Mucosa of descending colon (tissue), 3 donors: ENCODE data around the gene IRF2BP2. TPM values are rescaled to one million over a fixed set of nuclear protein-coding genes. Genes with fewer than 3 reads are reported as not detected.

Experiments used
- ATAC-seq: fragments of 200-7000 bp; cut with Tn5 transposase; one replicate; pipeline ENCODE4 v1.9.1; 2020; ENCODE audit warnings: mild to moderate bottlenecking, moderate library complexity
- DNase-seq, 3 donors: peaks; one replicate each; pipeline ENCODE4 v3.0.0-alpha.2; 2020
- H3K36me3 ChIP-seq: fragments of 200-600 bp; one replicate; pipeline ENCODE4 v1.8.0; 2021; ENCODE audit warnings: low read depth, mild to moderate bottlenecking
- H3K4me1 ChIP-seq: fragments of 200-600 bp; one replicate; pipeline ENCODE4 v1.8.0; 2021; ENCODE audit warnings: low read depth, mild to moderate bottlenecking
- H3K4me3 ChIP-seq: fragments of 200-600 bp; one replicate; pipeline ENCODE4 v1.8.0; 2021; ENCODE audit warnings: mild to moderate bottlenecking
- H3K9me3 ChIP-seq: fragments of 200-600 bp; one replicate; pipeline ENCODE4 v1.8.0; 2021; ENCODE audit warnings: mild to moderate bottlenecking
- intact Hi-C, 2 donors: fragments of 100-400 bp; cut with DNase I in 1 of 2; cut with micrococcal nuclease in 1 of 2; formaldehyde crosslinking; loops; one replicate each; pipeline versions ENCODE4 v1.11.0 to v1.11.1; 2022; cut with DNase I, micrococcal nuclease
- total RNA-seq, 3 donors: library from RNA; stranded (reverse); fragmentation: NEBNext Ultra II Directional in 2 of 3; extraction: Animal tissue kit (Norgen Biotek cat#: 25700) in 2 of 3; gene quantifications; one replicate each; pipeline versions ENCODE4 v1.2.1 to v1.2.4, GENCODE V29; 2021 to 2023
- TF ChIP-seq, protein P1 (sequence below): fragments of 200-600 bp; IDR thresholded peaks from one replicate; pipeline ENCODE4 v1.8.0; 2022; ENCODE audit warnings: antibody characterized with exemption, mild to moderate bottlenecking
- donor health status: DM: no; HTN: no; CAD: no; lungs with moderate emphysema.
- donor health status: DM: no; HTN: no; CAD: no.
- donor health status: DM: no; HTN: yes; CAD: no.

IRF2BP2 gene
- total RNA-seq, 3 donors from 2014 or later: 134 to 180 (median 156) TPM

DNA sequence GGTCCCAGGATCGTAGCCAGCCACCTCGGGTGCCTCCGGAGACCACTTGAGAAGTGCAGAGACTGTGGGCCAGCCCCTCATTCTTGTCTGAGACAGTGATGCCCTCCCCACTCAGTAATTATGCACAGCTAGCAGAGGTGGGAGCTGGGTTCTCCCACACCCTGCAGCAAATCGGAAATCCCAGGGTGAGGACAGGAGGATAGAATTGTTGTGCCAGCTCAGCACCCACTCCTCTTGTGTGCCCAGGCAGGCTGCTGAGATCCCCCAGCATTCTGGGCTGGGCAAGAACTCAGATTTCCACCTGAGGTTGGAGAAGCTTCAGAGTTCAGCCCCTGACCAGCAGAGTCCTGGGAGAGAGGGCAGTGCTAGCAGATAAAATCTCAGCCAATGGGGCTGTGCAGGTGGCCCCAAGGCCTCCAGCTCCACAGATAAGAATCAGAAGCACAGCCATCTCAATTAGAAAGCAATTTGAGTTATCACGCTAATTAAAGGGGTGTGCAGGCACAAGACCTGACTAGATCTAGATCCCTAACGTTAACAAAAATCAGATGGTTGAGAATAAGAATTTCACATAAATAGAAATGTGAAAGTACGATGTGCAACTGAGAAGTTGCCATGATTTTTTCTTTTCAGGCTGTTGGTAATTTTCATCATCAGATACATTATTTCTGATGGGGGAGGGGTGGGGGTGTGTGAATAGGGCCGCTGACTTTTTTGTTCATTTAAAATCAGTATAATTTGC, 45.5 kb upstream of the IRF2BP2 start:
- no peaks in the 10 kb centered on the region for H3K9me3 ChIP-seq
- intact Hi-C loops: no loop called here
- peaks cover 5% of the 10 kb centered on the region for H3K4me1 ChIP-seq
- H3K36me3 ChIP-seq: no peaks in the 10 kb centered on the region
- DNase-seq (no peak), ATAC-seq (no peak)
- H3K4me3 ChIP-seq: no peak overlapping the region
- TF ChIP-seq, protein P1, sequence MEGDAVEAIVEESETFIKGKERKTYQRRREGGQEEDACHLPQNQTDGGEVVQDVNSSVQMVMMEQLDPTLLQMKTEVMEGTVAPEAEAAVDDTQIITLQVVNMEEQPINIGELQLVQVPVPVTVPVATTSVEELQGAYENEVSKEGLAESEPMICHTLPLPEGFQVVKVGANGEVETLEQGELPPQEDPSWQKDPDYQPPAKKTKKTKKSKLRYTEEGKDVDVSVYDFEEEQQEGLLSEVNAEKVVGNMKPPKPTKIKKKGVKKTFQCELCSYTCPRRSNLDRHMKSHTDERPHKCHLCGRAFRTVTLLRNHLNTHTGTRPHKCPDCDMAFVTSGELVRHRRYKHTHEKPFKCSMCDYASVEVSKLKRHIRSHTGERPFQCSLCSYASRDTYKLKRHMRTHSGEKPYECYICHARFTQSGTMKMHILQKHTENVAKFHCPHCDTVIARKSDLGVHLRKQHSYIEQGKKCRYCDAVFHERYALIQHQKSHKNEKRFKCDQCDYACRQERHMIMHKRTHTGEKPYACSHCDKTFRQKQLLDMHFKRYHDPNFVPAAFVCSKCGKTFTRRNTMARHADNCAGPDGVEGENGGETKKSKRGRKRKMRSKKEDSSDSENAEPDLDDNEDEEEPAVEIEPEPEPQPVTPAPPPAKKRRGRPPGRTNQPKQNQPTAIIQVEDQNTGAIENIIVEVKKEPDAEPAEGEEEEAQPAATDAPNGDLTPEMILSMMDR: no peak

DNA sequence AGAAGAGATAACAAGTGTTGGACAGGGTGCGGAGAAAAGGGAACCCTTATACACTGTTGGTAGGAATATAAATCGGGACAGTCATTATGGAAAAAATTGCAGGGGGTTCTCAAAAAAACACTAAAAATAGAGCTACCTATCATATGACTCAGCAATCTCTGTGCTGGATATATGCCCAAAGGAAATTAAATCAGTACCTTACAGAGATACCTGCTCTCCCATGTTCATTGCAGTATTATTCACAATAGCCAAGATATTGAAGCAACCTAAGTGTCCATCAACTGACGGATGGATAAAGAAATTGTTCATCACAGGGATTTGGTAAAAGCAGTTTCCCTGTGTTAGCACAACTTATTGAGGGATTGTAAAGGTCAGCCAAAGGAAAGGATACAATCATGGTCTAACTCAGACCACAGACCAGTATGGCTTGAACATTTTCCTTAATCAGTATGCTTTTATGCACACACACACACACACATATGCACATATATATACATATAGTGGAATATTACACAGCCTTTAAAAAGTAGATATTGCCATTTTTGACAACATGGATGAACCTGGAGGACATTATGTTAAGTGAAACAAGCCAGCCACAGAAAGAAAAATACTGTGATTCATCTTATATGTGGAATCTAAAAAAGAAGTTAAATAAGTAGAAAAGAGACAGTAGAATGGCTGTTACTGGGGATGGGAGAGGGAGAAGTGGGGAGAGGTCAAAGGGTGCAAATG, 44.2 kb upstream of the IRF2BP2 start:
- Histone ChIP-seq H3K9me3 (no peaks in the 10 kb centered on the region), H3K4me1 (peaks cover 5% of the 10 kb centered on the region), H3K36me3 (no peaks in the 10 kb centered on the region), H3K4me3 (no peak overlapping the region)
- DNase-seq (no peak), ATAC-seq (no peak)
- intact Hi-C loops: no loop called here
- TF ChIP-seq, protein P1: no peak

DNA sequence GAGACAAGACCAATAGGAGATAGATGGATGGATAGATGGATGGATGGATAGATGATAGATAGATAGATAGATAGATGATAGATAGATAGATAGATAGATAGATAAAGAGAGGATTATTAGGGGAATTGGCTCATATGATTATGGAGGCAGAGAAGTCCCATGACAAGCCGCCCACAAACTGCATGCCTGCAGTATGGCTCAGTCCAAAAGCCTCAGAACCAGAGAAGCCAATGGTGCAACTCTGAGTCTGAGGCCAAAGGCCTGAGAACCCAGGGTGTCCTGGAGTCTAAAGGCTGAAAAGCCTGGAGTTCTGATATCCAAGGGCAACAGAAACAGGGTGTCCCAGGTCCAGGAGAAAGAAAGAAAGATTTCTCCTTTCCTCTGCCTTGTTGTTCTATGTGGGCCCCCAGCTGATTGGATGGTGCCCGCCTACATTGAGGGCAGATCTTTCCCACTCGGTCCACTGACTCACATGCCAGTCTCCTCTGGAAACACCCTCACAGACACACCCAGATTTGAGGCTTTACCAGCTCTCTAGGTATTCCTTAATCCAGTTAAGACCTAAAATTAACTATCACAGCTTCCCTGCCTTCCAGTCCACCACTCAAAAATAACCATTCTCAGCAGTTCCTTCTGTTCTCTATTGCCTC, 39.6 kb upstream of the IRF2BP2 start:
- Histone ChIP-seq H3K9me3 (no peaks in the 10 kb centered on the region), H3K4me3 (no peak overlapping the region), H3K36me3 (no peaks in the 10 kb centered on the region), H3K4me1 (no peaks in the 10 kb centered on the region)
- TF ChIP-seq, protein P1: no peak
- intact Hi-C loops: no loop called here
- no peak for ATAC-seq
- DNase-seq: no peak

DNA sequence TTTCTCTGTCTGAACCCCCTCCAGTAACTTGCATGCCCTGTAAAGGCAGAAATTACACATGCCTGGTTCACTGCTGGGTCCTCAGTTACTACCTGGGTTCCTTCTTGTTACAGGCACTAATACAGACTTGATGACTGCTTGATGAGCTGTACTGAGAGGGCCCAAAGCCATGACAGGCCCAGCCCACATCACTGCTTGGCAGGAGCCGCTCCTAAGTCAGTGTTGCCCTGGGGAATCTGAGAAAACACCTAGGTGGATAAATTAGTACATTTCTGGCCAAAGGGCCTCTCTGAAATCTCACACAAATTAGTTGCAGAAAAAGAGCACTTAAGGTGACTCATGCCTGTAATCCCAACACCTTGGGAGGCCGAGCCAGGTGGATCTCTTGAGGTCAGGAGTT, 37.8 kb upstream of the IRF2BP2 start:
- TF ChIP-seq, protein P1: no peak
- Histone ChIP-seq H3K36me3 (no peaks in the 10 kb centered on the region), H3K9me3 (no peaks in the 10 kb centered on the region), H3K4me1 (no peaks in the 10 kb centered on the region), H3K4me3 (no peak overlapping the region)
- ATAC-seq: no peak
- DNase-seq: no peak
- intact Hi-C loops: no loop called here

DNA sequence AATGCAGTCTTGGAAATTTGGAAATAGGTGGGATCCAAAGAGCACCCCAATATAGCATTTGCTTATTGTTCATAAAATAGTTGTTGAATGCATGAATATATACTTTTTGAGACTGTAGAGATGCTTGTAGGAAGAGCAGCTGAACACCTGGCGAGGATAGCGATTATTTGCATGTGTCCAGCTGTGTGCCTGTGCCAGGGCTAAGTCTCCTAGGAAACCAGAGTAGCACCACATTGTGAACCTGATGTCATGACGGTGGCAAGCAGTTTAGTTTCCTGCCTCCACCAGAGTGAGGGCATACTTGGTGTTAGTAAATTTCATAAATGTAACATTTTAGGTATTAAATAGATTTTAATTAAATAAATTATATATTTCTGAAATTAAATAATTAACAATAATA, 37.3 kb upstream of the IRF2BP2 start:
- Histone ChIP-seq H3K36me3 (no peaks in the 10 kb centered on the region), H3K4me1 (no peaks in the 10 kb centered on the region), H3K9me3 (no peaks in the 10 kb centered on the region), H3K4me3 (no peak overlapping the region)
- intact Hi-C loops: no loop called here
- ATAC-seq (no peak), DNase-seq (no peak)
- TF ChIP-seq, protein P1: no peak
